NCI-H69 (cell line): ENCODE results near the gene FGF16.
"Not testable (repeated sequence)": the region's sequence is repeated elsewhere in the genome, so short reads cannot be mapped to it uniquely, and the experiment has no call there.

Experiments
- DNase-seq: peaks from one replicate; lab custom pipeline; 2025; lab: John Stamatoyannopoulos, UW

FGF16 gene

GRCh38 chrX:77447653-77448569, 722 bp downstream of the FGF16 start:
- DNase-seq = no peak

- DNase-seq = no peak
Observed at GRCh38 chrX:77450415-77450814, 3.2 kb downstream of the FGF16 start.

- DNase-seq = no peak
Observed at GRCh38 chrX:77450996-77451395, 3.8 kb downstream of the FGF16 start.

GRCh38 chrX:77453190-77453589, 6.0 kb downstream of the FGF16 start:
- no peak for DNase-seq

- DNase-seq = no peak
Observed at GRCh38 chrX:77455437-77455836, 8.2 kb downstream of the FGF16 start.

- DNase-seq = no peak
Observed at GRCh38 chrX:77484045-77484444, 36.9 kb downstream of the FGF16 start.

GRCh38 chrX:77493677-77494553, 46.7 kb downstream of the FGF16 start:
- peak; percentile 91 for DNase-seq

- not testable (repeated sequence) for DNase-seq
Observed at GRCh38 chrX:77500164-77500563, 53.0 kb downstream of the FGF16 start.

- peak; percentile 82 for DNase-seq
Observed at GRCh38 chrX:77502951-77503525, 55.8 kb downstream of the FGF16 start.

- DNase-seq = peak; percentile 0
Observed at GRCh38 chrX:77505227-77505626, 58.0 kb downstream of the FGF16 start.
